ENCODE results near the gene TAF3.

The TAF3 gene

DNA sequence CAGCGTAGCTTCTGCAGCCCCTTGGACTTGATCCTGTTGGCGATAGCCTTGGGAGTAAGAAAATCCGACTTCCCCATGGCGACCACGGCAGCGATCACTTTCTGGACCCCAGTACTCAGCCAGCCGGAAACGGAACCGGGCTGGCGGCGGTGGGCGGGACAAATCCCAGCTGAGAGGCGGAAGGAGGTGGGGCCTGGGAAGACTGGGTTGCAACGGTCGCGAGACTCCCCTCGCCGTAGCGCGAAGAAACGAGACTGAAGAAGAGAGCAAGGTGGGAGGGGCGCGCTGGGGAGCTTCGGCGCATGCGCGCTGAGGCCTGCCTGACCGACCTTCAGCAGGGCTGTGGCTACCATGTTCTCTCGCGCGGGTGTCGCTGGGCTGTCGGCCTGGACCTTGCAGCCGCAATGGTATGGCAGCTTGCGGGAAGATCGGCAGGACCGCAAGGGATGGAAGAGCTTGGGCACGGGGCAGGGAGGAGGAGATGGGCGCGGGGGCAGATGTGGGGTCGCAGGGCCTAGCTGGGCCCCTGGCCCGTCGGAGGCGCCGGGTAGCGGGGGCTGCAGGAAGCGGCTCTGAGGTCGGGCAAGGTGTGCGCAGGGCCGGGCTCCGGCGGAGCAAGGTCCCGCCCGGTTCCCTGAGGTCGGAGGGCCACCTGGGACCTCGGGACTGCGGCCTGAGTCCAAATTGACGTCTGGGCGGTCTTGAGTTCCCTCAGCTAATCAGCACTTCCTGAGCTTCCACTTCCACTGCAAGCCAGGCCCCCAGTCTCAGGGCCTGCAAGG, 30.3 kb upstream of the TAF3 start, which contains the start of the genes ATP5F1C and KIN (continued):
- TF ChIP-seq, protein P1, sequence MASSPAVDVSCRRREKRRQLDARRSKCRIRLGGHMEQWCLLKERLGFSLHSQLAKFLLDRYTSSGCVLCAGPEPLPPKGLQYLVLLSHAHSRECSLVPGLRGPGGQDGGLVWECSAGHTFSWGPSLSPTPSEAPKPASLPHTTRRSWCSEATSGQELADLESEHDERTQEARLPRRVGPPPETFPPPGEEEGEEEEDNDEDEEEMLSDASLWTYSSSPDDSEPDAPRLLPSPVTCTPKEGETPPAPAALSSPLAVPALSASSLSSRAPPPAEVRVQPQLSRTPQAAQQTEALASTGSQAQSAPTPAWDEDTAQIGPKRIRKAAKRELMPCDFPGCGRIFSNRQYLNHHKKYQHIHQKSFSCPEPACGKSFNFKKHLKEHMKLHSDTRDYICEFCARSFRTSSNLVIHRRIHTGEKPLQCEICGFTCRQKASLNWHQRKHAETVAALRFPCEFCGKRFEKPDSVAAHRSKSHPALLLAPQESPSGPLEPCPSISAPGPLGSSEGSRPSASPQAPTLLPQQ (tag by site-specific recombination; IDR thresholded peaks at IDR 0.05) = peak; percentile 68; the same call in 1 of the 2 replicates
- no peak for TF ChIP-seq ZNF140 (tag by site-specific recombination; IDR thresholded peaks at IDR 0.05)

DNA sequence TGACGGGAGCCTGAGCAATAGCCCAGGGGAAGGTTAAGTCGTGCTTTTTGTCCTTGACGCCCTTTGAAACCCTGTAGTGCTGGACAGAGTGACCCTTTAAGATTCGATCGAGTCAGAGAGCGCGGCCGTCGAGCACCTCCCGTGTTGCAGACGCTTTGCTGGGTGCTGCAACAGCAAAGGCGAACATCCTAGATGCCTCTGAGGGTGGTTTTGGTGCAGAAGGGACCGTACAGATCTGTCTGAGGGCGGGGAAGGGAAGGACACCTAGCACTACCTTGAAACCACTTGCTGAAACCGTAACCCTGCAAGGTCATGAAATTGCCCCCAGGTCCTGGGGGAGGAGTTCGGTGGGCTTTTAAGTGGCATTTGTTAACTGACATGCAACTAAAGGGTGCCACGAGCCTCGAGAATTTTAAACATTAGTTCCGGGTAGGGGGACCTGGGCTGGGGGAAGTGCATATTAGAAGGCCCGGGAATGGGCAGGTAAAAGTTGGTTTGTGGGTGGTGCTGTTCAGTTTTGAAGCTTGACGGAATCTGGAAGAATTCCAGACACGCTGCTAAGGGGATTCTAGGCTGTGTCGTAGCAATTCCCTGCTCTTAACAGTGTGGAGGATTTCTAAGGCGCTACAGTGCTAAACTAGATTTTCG, 29.5 kb upstream of the TAF3 start:
- no peaks in the 10 kb centered on the region for H3K9me3 ChIP-seq (ENCODE audit: control insufficient read depth, insufficient read depth, low read depth, low read length)
- H3K36me3 ChIP-seq (ENCODE audit: control insufficient read depth in 2 of 2, insufficient read depth in 1 of 2, low read length in 2 of 2) = peaks cover 10 to 38% of the 10 kb centered on the region in 2 experiments; a peak in 2 of 3 replicates
- CTCF ChIA-PET = interaction anchor here (0.6 kb wide), 1 partner anchor 263 kb away, joined by 3 read pairs; no protein-coding TSS in a partner anchor
- POLR2A ChIA-PET = interaction anchor here (0.6 to 2.9 kb wide), 12 partner anchors 9 to 1977 kb away, joined by 3 to 33 read pairs (median 4); partner anchors contain the start of genes GATA3 and TAF3
- H3K4me3 ChIP-seq (ENCODE audit: low read depth, low read length) = peak overlapping the region; percentile 93
- TF ChIP-seq MYNN (tag by site-specific recombination; IDR thresholded peaks at IDR 0.05; ENCODE audit: borderline replicate concordance) (no peak), MZF1 (tag by site-specific recombination; IDR thresholded peaks at IDR 0.05; ENCODE audit: borderline replicate concordance) (peak; percentile 68; the same call in 1 of the 2 replicates), SP2 (tag by site-specific recombination; IDR thresholded peaks at IDR 0.05) (peak; percentile 43), ZNF48 (tag by site-specific recombination; IDR thresholded peaks at IDR 0.05) (no peak), FEZF1 (tag by site-specific recombination; IDR thresholded peaks at IDR 0.05) (no peak), GLIS2 (tag by site-specific recombination; IDR thresholded peaks at IDR 0.05) (peak; percentile 61), ZNF580 (tag by site-specific recombination; IDR thresholded peaks at IDR 0.05) (no peak), ZNF837 (tag by site-specific recombination; IDR thresholded peaks at IDR 0.05) (no peak), SP3 (tag by site-specific recombination; IDR thresholded peaks at IDR 0.05) (peak; percentile 37), ZNF558 (tag by site-specific recombination; IDR thresholded peaks at IDR 0.05) (no peak), ZNF341 (tag by site-specific recombination; IDR thresholded peaks at IDR 0.05; ENCODE audit: low read depth) (no peak), ZNF112 (tag by site-specific recombination; IDR thresholded peaks at IDR 0.05) (no peak), BCL11A (tag by site-specific recombination; IDR thresholded peaks at IDR 0.05; ENCODE audit: low read depth) (no peak), TRIM28 (IDR thresholded peaks at IDR 0.05; ENCODE audit: borderline replicate concordance, low read length) (no peak), ZNF335 (tag by site-specific recombination; conservative IDR thresholded peaks at IDR 0.05) (peak; percentile 97), ZBTB20 (tag by site-specific recombination; IDR thresholded peaks at IDR 0.05) (peak; percentile 90)
- TF ChIP-seq, protein P2, sequence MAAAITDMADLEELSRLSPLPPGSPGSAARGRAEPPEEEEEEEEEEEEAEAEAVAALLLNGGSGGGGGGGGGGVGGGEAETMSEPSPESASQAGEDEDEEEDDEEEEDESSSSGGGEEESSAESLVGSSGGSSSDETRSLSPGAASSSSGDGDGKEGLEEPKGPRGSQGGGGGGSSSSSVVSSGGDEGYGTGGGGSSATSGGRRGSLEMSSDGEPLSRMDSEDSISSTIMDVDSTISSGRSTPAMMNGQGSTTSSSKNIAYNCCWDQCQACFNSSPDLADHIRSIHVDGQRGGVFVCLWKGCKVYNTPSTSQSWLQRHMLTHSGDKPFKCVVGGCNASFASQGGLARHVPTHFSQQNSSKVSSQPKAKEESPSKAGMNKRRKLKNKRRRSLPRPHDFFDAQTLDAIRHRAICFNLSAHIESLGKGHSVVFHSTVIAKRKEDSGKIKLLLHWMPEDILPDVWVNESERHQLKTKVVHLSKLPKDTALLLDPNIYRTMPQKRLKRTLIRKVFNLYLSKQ (tag by site-specific recombination; IDR thresholded peaks at IDR 0.05; ENCODE audit: borderline replicate concordance) = no peak
- TF ChIP-seq, protein P3, sequence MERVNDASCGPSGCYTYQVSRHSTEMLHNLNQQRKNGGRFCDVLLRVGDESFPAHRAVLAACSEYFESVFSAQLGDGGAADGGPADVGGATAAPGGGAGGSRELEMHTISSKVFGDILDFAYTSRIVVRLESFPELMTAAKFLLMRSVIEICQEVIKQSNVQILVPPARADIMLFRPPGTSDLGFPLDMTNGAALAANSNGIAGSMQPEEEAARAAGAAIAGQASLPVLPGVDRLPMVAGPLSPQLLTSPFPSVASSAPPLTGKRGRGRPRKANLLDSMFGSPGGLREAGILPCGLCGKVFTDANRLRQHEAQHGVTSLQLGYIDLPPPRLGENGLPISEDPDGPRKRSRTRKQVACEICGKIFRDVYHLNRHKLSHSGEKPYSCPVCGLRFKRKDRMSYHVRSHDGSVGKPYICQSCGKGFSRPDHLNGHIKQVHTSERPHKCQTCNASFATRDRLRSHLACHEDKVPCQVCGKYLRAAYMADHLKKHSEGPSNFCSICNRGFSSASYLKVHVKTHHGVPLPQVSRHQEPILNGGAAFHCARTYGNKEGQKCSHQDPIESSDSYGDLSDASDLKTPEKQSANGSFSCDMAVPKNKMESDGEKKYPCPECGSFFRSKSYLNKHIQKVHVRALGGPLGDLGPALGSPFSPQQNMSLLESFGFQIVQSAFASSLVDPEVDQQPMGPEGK (tag by site-specific recombination; IDR thresholded peaks at IDR 0.05) = peak; percentile 12
- H3K27ac ChIP-seq (ENCODE audit: extremely low read depth, low read depth, low read length) = peak overlapping the region; percentile 86; the same call in 1 of the 2 replicates
- peaks cover 6% of the 10 kb centered on the region; the same call in 1 of the 2 replicates for H3K4me1 ChIP-seq (ENCODE audit: control insufficient read depth, insufficient read depth, low read length)

Data from HEK293 (cell line).